Measurements from ENCODE around the gene GARRE1.
A peak's percentile ranks its signal among the peaks of the same experiment; 100 is the strongest.

Gene GARRE1

GRCh38 chr19:34254698-34255432 is 511 bp downstream of the GARRE1 start:
- H3K4me3 ChIP-seq (replicated peaks; ENCODE audit: low read depth, low read length) = peak overlapping the region; percentile 91
- TF ChIP-seq, protein P1, sequence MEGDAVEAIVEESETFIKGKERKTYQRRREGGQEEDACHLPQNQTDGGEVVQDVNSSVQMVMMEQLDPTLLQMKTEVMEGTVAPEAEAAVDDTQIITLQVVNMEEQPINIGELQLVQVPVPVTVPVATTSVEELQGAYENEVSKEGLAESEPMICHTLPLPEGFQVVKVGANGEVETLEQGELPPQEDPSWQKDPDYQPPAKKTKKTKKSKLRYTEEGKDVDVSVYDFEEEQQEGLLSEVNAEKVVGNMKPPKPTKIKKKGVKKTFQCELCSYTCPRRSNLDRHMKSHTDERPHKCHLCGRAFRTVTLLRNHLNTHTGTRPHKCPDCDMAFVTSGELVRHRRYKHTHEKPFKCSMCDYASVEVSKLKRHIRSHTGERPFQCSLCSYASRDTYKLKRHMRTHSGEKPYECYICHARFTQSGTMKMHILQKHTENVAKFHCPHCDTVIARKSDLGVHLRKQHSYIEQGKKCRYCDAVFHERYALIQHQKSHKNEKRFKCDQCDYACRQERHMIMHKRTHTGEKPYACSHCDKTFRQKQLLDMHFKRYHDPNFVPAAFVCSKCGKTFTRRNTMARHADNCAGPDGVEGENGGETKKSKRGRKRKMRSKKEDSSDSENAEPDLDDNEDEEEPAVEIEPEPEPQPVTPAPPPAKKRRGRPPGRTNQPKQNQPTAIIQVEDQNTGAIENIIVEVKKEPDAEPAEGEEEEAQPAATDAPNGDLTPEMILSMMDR (IDR thresholded peaks at IDR 0.05; ENCODE audit: insufficient read depth, low read length, poor library complexity, severe bottlenecking) = no peak
- no peaks in the 10 kb centered on the region for H3K36me3 ChIP-seq (ENCODE audit: control insufficient read depth, insufficient read depth, low read length)
- no peaks in the 10 kb centered on the region for H3K27me3 ChIP-seq (replicated peaks; ENCODE audit: control insufficient read depth, insufficient read depth, low read length)
- peak; percentile 73 for DNase-seq (ENCODE audit: extremely low read depth, insufficient read length)

DNA sequence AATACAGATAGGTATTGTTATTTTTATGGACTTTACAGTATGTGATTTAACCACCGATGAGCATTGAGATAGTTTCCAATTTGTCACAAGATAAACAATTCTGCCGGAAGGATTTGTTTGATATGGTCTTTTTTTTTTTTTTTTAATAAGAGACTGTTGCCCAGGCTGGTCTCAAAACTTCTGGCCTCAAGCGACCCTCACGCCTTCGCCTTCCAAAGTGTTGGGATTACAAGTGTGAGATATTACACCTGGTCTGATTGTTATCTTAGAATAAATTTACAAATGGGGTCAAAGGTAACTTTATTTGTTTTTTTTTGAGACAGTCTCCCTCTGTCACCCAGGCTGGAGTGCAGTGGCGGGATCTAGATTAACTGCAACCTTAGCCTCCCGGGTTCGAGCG is 1.2 kb downstream of the GARRE1 start:
- Histone ChIP-seq H3K4me3 (replicated peaks; ENCODE audit: low read depth, low read length) (peak overlapping the region; percentile 91), H3K27me3 (replicated peaks; ENCODE audit: control insufficient read depth, insufficient read depth, low read length) (no peaks in the 10 kb centered on the region), H3K36me3 (ENCODE audit: control insufficient read depth, insufficient read depth, low read length) (no peaks in the 10 kb centered on the region)
- TF ChIP-seq, protein P1 (IDR thresholded peaks at IDR 0.05; ENCODE audit: insufficient read depth, low read length, poor library complexity, severe bottlenecking) = no peak
- DNase-seq (ENCODE audit: extremely low read depth, insufficient read length) = no peak

GRCh38 chr19:34256835-34257558 is 2.6 kb downstream of the GARRE1 start:
- Histone ChIP-seq H3K4me3 (replicated peaks; ENCODE audit: low read depth, low read length) (no peak overlapping the region), H3K27me3 (replicated peaks; ENCODE audit: control insufficient read depth, insufficient read depth, low read length) (no peaks in the 10 kb centered on the region), H3K36me3 (ENCODE audit: control insufficient read depth, insufficient read depth, low read length) (no peaks in the 10 kb centered on the region)
- no peak for DNase-seq (ENCODE audit: extremely low read depth, insufficient read length)
- TF ChIP-seq, protein P1 (IDR thresholded peaks at IDR 0.05; ENCODE audit: insufficient read depth, low read length, poor library complexity, severe bottlenecking) = no peak

GRCh38 chr19:34257559-34257924 is 3.2 kb downstream of the GARRE1 start:
- DNase-seq (ENCODE audit: extremely low read depth, insufficient read length) = no peak
- TF ChIP-seq, protein P1 (IDR thresholded peaks at IDR 0.05; ENCODE audit: insufficient read depth, low read length, poor library complexity, severe bottlenecking) = no peak
- Histone ChIP-seq H3K4me3 (replicated peaks; ENCODE audit: low read depth, low read length) (no peak overlapping the region), H3K27me3 (replicated peaks; ENCODE audit: control insufficient read depth, insufficient read depth, low read length) (no peaks in the 10 kb centered on the region), H3K36me3 (ENCODE audit: control insufficient read depth, insufficient read depth, low read length) (no peaks in the 10 kb centered on the region)

DNA sequence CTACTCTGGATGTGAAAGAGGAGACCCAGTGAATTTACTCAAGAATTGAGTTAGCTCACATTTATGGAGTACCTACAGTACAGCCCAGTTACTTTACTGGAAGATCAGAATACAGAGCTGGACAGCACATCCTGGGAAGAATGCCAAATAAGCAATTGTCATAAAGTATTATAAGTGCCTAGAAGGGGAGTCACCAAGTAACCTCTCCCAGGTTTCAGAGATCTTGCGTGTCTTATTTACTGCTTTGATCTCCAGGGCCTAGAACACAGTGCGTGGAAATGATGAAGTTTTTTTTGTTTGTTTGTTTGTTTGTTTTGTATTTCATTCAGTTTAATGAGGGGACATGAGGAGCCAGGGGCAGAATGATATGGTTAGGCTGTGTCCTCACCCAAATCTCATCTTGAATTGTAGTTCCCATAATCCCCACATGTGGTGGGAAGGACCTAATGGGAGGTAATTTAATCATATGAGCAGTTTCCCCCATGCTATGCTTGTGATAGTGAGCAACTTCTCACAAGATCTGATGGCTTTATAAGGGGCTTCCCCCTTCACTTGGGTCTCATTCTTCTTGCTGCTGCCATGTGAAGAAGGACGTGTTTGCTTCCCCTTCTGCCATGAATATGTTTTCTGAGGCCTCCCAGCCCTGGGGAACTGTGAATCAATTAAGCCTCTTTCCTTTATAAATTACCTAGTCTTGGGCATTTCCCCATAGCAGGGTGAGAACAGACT is 5.2 kb downstream of the GARRE1 start:
- DNase-seq (ENCODE audit: extremely low read depth, insufficient read length) = no peak

More for the DNA sequence above, 5.2 kb downstream of the GARRE1 start:
- TF ChIP-seq, protein P1 (IDR thresholded peaks at IDR 0.05; ENCODE audit: insufficient read depth, low read length, poor library complexity, severe bottlenecking) = no peak
- Histone ChIP-seq H3K4me3 (replicated peaks; ENCODE audit: low read depth, low read length) (no peak overlapping the region), H3K27me3 (replicated peaks; ENCODE audit: control insufficient read depth, insufficient read depth, low read length) (no peaks in the 10 kb centered on the region), H3K36me3 (ENCODE audit: control insufficient read depth, insufficient read depth, low read length) (no peaks in the 10 kb centered on the region)
